Endodermal cell (in vitro differentiated cells): ENCODE data around the gene ASCL4. TPM values are rescaled to one million over a fixed set of nuclear protein-coding genes. Genes with fewer than 3 reads are reported as not detected.

Experiments
- DNase-seq: peaks from one replicate; pipeline ENCODE4 v3.0.0-alpha.2; 2017
- H3K27ac ChIP-seq: 2 replicates; pipeline ENCODE4 v1.5.1; 2013; ENCODE audit warnings: mild to moderate bottlenecking, low read depth, low read length, moderate library complexity
- H3K27me3 ChIP-seq: 2 replicates; pipeline ENCODE4 v1.6.1; 2013; ENCODE audit warnings: mild to moderate bottlenecking, low read length, moderate library complexity; ENCODE audit not compliant: insufficient read depth, control insufficient read depth, poor library complexity, severe bottlenecking
- H3K36me3 ChIP-seq: 2 replicates; pipeline ENCODE4 v1.7.0; 2013; ENCODE audit warnings: mild to moderate bottlenecking, low read length, moderate library complexity; ENCODE audit not compliant: control insufficient read depth, insufficient read depth
- H3K4me1 ChIP-seq: one replicate; pipeline ENCODE4 v1.7.0; 2013; ENCODE audit warnings: low read length; ENCODE audit not compliant: control insufficient read depth, insufficient read depth
- H3K4me3 ChIP-seq: 2 replicates; pipeline ENCODE4 v1.5.1; 2013; ENCODE audit warnings: mild to moderate bottlenecking, low read length, moderate library complexity
- H3K9ac ChIP-seq: 2 replicates; pipeline ENCODE4 v1.6.1; 2013; ENCODE audit warnings: mild to moderate bottlenecking, low read length, moderate library complexity; ENCODE audit not compliant: poor library complexity, severe bottlenecking; ENCODE audit errors: extremely low read depth
- H3K9me3 ChIP-seq: 2 replicates; pipeline ENCODE4 v1.6.1; 2013; ENCODE audit warnings: mild to moderate bottlenecking, low read length, moderate library complexity; ENCODE audit not compliant: control insufficient read depth
- H3K27ac Mint-ChIP-seq: 2 replicates; pipeline ENCODE4 v1.8.0; 2020; ENCODE audit warnings: mixed read lengths
- H3K27me3 Mint-ChIP-seq: 2 replicates; pipeline ENCODE4 v1.8.0; 2021; ENCODE audit warnings: mild to moderate bottlenecking, mixed read lengths; ENCODE audit not compliant: insufficient read depth
- H3K36me3 Mint-ChIP-seq: 2 replicates; pipeline ENCODE4 v1.8.0; 2020; ENCODE audit warnings: low read depth, mixed read lengths
- H3K4me1 Mint-ChIP-seq: 2 replicates; pipeline ENCODE4 v1.8.0; 2020; ENCODE audit warnings: mixed read lengths
- H3K4me3 Mint-ChIP-seq: 2 replicates; pipeline ENCODE4 v1.8.0; 2020; ENCODE audit warnings: mild to moderate bottlenecking, moderate library complexity, mixed read lengths
- H3K9me3 Mint-ChIP-seq: 2 replicates; pipeline ENCODE4 v1.8.0; 2020; ENCODE audit warnings: mild to moderate bottlenecking, mixed read lengths
- WGBS, 2 experiments: methylation state at CpG; one replicate each; pipeline versions ENCODE4 v1.1.5 to v1.1.7; 2013; ENCODE audit warnings: missing lambda C conversion rate in 2 of 2, mixed read lengths in 1 of 2; ENCODE audit not compliant: insufficient coverage in 1 of 2, insufficient read length in 1 of 2; 5-methylcytosine and 5-hydroxymethylcytosine counted together
- total RNA-seq, 2 donors: library from RNA; stranded (reverse); fragmentation: NEBNext Ultra II Directional in 1 of 2; extraction: Animal tissue kit (Norgen Biotek cat#: 25700) in 1 of 2; gene quantifications; 2 replicates in 1 of 2; 3 replicates in 1 of 2; pipeline ENCODE4 v1.2.1, GENCODE V29; 2021
- TF ChIP-seq, protein P1 (sequence below): fragments of 200-600 bp; sonication (generic); conservative IDR thresholded peaks from 2 replicates; pipeline ENCODE4 v1.5.0; 2021; ENCODE audit warnings: antibody characterized with exemption, mild to moderate bottlenecking

The ASCL4 gene
- total RNA-seq, 2 donors from 2014 or later = not detected

DNA sequence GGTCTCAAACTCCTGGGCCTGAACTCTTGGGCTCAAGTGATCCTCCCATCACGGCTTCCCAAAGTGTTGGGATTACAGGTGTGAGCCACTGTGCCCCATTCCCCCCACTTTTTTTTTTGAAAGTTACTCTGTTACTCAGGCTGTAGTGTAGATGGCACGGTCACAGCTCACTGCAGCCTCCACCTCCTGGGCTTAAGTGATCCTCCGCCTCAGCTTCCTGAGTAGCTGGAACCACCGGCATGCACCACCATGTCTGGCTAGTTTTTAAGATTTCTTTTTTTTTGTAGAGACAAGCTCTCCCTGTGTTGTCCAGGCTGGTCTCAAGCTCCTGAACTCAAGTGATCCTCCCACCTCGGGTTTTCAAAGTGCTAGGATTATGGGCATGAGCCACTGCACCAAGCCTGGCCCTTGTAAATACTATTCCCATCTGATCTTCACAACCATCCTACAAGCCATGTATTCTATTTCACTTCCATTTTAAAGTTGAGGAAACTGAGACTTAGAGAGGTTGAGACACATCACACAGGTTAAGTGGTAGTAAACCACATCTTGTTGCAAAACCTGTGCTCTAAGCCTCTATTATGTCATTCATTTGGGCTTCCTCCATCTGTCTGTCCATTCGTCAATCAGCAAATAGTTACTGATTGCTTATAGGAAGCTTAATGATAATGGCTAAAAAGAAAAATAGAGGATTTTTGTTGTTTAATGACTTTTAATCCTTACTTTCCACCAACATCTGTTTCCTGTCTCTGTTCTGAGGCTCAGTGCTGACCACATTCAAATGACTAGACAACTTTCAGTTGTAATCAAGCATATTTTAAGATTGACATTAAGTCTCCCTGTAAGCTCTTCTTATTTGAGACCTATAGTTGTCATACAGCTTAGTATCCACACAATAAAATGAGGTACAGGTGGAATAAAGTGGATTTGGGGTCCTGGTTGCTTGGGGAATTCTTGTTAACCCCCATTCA, 9.2 kb downstream of the ASCL4 start:
- H3K9me3 ChIP-seq = no peaks in the 10 kb centered on the region
- H3K4me1 ChIP-seq = peaks cover 3% of the 10 kb centered on the region
- no peaks in the 10 kb centered on the region for H3K36me3 ChIP-seq
- H3K4me1 Mint-ChIP-seq = peaks cover 4% of the 10 kb centered on the region
- no peak for DNase-seq
- H3K27me3 ChIP-seq = peaks cover 42% of the 10 kb centered on the region
- TF ChIP-seq, protein P1, sequence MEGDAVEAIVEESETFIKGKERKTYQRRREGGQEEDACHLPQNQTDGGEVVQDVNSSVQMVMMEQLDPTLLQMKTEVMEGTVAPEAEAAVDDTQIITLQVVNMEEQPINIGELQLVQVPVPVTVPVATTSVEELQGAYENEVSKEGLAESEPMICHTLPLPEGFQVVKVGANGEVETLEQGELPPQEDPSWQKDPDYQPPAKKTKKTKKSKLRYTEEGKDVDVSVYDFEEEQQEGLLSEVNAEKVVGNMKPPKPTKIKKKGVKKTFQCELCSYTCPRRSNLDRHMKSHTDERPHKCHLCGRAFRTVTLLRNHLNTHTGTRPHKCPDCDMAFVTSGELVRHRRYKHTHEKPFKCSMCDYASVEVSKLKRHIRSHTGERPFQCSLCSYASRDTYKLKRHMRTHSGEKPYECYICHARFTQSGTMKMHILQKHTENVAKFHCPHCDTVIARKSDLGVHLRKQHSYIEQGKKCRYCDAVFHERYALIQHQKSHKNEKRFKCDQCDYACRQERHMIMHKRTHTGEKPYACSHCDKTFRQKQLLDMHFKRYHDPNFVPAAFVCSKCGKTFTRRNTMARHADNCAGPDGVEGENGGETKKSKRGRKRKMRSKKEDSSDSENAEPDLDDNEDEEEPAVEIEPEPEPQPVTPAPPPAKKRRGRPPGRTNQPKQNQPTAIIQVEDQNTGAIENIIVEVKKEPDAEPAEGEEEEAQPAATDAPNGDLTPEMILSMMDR = no peak
- no peak overlapping the region for H3K27ac Mint-ChIP-seq
- H3K9ac ChIP-seq = no peak overlapping the region
- no peaks in the 10 kb centered on the region for H3K36me3 Mint-ChIP-seq
- H3K4me3 ChIP-seq = no peak overlapping the region
- H3K9me3 Mint-ChIP-seq = peaks cover under 1% of the 10 kb centered on the region
- no peak overlapping the region for H3K4me3 Mint-ChIP-seq
- WGBS, 2 experiments = 79 to 92% methylated on average over 2 to 6 of the region's 6 CpGs
- peaks cover 34% of the 10 kb centered on the region for H3K27me3 Mint-ChIP-seq
- no peak overlapping the region for H3K27ac ChIP-seq

GRCh38 chr12:107788281-107788680, 13.8 kb downstream of the ASCL4 start:
- TF ChIP-seq, protein P1 = no peak
- no peaks in the 10 kb centered on the region for H3K36me3 ChIP-seq
- no peak overlapping the region for H3K4me3 ChIP-seq
- no peak overlapping the region for H3K27ac ChIP-seq
- 89 to 91% methylated on average over 2 of the region's 2 CpGs for WGBS, 2 experiments
- peaks cover 3% of the 10 kb centered on the region for H3K4me1 ChIP-seq
- Mint-ChIP-seq H3K4me1 (peaks cover 4% of the 10 kb centered on the region), H3K4me3 (no peak overlapping the region), H3K27me3 (peaks cover 9% of the 10 kb centered on the region), H3K27ac (no peak overlapping the region), H3K9me3 (peaks cover 26% of the 10 kb centered on the region), H3K36me3 (peaks cover 3% of the 10 kb centered on the region)
- H3K9ac ChIP-seq = no peak overlapping the region
- no peak for DNase-seq
- peaks cover 5% of the 10 kb centered on the region for H3K27me3 ChIP-seq
- H3K9me3 ChIP-seq = peaks cover 35% of the 10 kb centered on the region

DNA sequence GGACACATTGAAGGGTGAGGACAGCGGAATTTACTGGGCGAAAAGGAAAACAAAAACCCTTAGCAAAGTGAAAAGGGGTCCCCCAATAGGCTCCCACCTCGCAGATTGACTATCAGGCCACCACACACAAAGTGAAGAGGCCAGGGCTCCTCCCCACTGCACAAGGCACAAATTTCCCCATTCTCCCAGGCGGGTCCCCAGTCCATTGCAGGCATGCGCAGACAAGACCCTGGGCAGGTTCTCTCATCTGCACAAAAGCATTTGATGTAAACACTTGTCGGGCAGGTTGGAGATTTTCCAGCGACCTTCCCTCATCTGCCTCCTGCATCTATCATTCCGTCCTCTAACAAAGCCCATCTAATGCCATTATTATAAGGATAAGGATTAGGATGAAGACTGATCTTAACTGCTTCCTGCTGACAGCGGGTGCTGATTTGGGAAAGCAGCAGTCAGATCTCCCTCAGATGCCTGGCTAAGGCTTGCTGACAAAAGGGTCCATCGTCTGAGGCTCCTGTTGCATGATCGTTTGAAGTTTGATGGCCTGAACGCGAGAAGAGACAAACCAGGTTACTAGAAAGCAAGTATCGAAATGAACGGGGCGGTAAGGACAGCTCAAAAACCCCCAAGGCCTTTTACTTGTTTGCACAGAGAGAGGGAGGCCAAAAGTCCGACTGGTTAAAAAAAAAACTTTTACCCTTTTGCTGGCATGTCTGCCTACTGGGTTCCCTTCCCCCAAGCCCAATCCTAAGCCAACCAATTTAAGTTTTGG, 14.4 kb downstream of the ASCL4 start:
- TF ChIP-seq, protein P1 = no peak
- no peak for DNase-seq
- H3K36me3 Mint-ChIP-seq = peaks cover 3% of the 10 kb centered on the region

More for the DNA sequence above, 14.4 kb downstream of the ASCL4 start:
- Histone ChIP-seq H3K27me3 (no peaks in the 10 kb centered on the region), H3K9ac (no peak overlapping the region), H3K27ac (no peak overlapping the region), H3K4me3 (no peak overlapping the region), H3K36me3 (no peaks in the 10 kb centered on the region), H3K4me1 (peaks cover 3% of the 10 kb centered on the region), H3K9me3 (peaks cover 35% of the 10 kb centered on the region)
- Mint-ChIP-seq H3K27ac (no peak overlapping the region), H3K4me3 (no peak overlapping the region), H3K4me1 (peaks cover 4% of the 10 kb centered on the region), H3K9me3 (peaks cover 28% of the 10 kb centered on the region), H3K27me3 (peaks cover 11% of the 10 kb centered on the region)
- WGBS, 2 experiments = 86 to 89% methylated on average over 9 to 16 of the region's 17 CpGs
